Lower leg skin (tissue), 4 donors: ENCODE measurements around the gene MYNN. TPM values are rescaled to one million over a fixed set of nuclear protein-coding genes. Genes with fewer than 3 reads are reported as not detected.

Source experiments
- DNase-seq, 2 donors: peaks; one replicate each; pipeline ENCODE4 v3.0.0-alpha.2; 2019; ENCODE audit warnings: low spot score in 2 of 2
- H3K4me3 ChIP-seq: fragments of 200-600 bp; sonication (generic); 2 replicates; pipeline ENCODE4 v1.5.1; 2017; ENCODE audit warnings: mild to moderate bottlenecking, low read depth; ENCODE audit not compliant: poor library complexity, severe bottlenecking
- CTCF ChIP-seq, 3 donors: fragments of 450-650 bp; IDR thresholded peaks; one replicate each; pipeline ENCODE4 v1.5.1; 2016; ENCODE audit warnings: antibody characterized with exemption in 3 of 3, mild to moderate bottlenecking in 3 of 3, moderate library complexity in 2 of 3
- POLR2A ChIP-seq, 2 donors: fragments of 450-650 bp; IDR thresholded peaks; one replicate each; pipeline ENCODE4 v1.6.1; 2016 to 2017; ENCODE audit warnings: antibody characterized with exemption in 2 of 2, mild to moderate bottlenecking in 1 of 2, moderate library complexity in 1 of 2
- WGBS, 2 donors: methylation state at CpG; one replicate each; pipeline ENCODE4 v1.1.5; 2018; 5-methylcytosine and 5-hydroxymethylcytosine counted together
- intact Hi-C: fragments of 100-400 bp; cut with DNase I; formaldehyde crosslinking; loops from one replicate; pipeline ENCODE4 v1.15.0; 2023; ENCODE audit warnings: low total_unique reads
- total RNA-seq, 4 donors: library from RNA; depleted of rRNA; stranded (reverse); fragments of >200 nt; gene quantifications; one replicate each; pipeline ENCODE4 v1.1.0, GENCODE V29; 2016

The MYNN gene
- total RNA-seq, 4 donors from 2014 or later: 13.2 to 16.6 (median 14.8) TPM

- WGBS, 2 donors: 49 to 60% methylated on average over 2 of the region's 2 CpGs
- TF ChIP-seq POLR2A (IDR thresholded peaks at IDR 0.05): no peak
- TF ChIP-seq CTCF (IDR thresholded peaks at IDR 0.05): no peak
- no peak for DNase-seq
- no peak overlapping the region for H3K4me3 ChIP-seq
- intact Hi-C loops: no loop called here
Observed at GRCh38 chr3:169750665-169751064, 22.5 kb upstream of the MYNN start.

- WGBS, 2 donors: 90 to 92% methylated on average over 2 of the region's 2 CpGs
- TF ChIP-seq CTCF (IDR thresholded peaks at IDR 0.05) (no peak), POLR2A (IDR thresholded peaks at IDR 0.05) (no peak)
- DNase-seq: no peak
- no peak overlapping the region for H3K4me3 ChIP-seq
- intact Hi-C loops: no loop called here
Observed at GRCh38 chr3:169751875-169752274, 21.3 kb upstream of the MYNN start.

GRCh38 chr3:169754711-169755110, 18.5 kb upstream of the MYNN start:
- intact Hi-C loops: no loop called here
- no peak overlapping the region for H3K4me3 ChIP-seq
- 53 to 68% methylated on average over 3 of the region's 3 CpGs for whole genome bisulfite sequencing, 2 donors
- DNase-seq: no peak
- TF ChIP-seq CTCF (IDR thresholded peaks at IDR 0.05): no peak

GRCh38 chr3:169755488-169755887, 17.7 kb upstream of the MYNN start:
- no peak overlapping the region for H3K4me3 ChIP-seq
- TF ChIP-seq CTCF (IDR thresholded peaks at IDR 0.05) (no peak), POLR2A (IDR thresholded peaks at IDR 0.05) (no peak)
- WGBS, 2 donors: 42 to 43% methylated on average over 2 of the region's 2 CpGs
- DNase-seq: no peak
- intact Hi-C loops: no loop called here

- TF ChIP-seq CTCF (IDR thresholded peaks at IDR 0.05): no peak
- TF ChIP-seq POLR2A (IDR thresholded peaks at IDR 0.05): no peak
- DNase-seq: no peak
- H3K4me3 ChIP-seq: no peak overlapping the region
- intact Hi-C loops: no loop called here
- 70 to 73% methylated on average over 5 of the region's 5 CpGs for WGBS, 2 donors
Observed at GRCh38 chr3:169758359-169758994, 14.7 kb upstream of the MYNN start.

GRCh38 chr3:169759256-169759655, 13.9 kb upstream of the MYNN start:
- no peak for DNase-seq
- H3K4me3 ChIP-seq: no peak overlapping the region
- 69 to 75% methylated on average over 2 of the region's 2 CpGs for WGBS, 2 donors
- TF ChIP-seq CTCF (IDR thresholded peaks at IDR 0.05) (no peak), POLR2A (IDR thresholded peaks at IDR 0.05) (no peak)
- intact Hi-C loops: no loop called here
